HG03439 (cell line): Measurements from ENCODE around the gene SETD2.

Experiments used
- ATAC-seq: cut with Tn5 transposase; IDR thresholded peaks from one replicate; pipeline ENCODE4 v1.9.1; 2021; ENCODE audit warnings: mild to moderate bottlenecking, moderate library complexity; ENCODE audit not compliant: unreplicated experiment

The SETD2 gene

DNA sequence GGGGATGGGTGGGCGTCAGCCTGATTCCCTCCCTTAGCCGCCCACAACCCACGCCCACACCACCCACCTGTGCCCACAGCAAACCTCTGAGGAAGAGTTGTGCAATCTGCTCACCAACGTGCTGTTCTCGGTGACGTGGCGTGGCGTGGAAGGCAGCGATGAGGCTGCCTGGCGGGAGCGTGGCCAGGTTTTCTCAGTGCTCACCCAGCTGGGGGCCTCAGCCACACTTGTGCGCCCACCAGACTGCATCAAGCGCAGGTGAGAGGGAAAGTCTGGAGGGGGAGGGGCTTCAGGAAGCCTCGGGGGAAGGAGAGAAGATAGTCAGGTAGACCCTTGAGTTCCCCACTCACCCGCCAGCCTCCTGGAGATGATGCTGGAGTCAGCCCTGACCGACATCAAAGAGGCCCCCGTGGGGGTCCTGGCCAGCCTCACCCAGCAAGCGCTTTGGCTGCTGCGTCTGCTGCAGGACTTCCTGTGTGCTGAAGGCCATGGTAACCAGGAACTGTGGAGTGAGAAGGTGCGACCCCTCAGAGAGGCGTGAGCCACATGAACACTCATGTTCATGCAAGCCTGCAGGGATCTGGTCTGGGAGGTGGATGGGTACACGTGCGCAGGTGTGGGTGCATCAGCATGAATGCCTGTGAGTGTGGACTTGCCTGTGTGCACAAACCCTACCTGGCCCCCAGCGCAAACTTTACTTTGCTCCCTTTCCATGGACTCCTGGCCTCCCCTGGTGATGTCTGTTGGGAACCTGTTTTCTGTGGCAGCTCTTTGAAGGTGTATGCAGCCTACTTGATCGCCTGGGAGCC lies 162.8 kb downstream of the SETD2 start:
- no peak for ATAC-seq

DNA sequence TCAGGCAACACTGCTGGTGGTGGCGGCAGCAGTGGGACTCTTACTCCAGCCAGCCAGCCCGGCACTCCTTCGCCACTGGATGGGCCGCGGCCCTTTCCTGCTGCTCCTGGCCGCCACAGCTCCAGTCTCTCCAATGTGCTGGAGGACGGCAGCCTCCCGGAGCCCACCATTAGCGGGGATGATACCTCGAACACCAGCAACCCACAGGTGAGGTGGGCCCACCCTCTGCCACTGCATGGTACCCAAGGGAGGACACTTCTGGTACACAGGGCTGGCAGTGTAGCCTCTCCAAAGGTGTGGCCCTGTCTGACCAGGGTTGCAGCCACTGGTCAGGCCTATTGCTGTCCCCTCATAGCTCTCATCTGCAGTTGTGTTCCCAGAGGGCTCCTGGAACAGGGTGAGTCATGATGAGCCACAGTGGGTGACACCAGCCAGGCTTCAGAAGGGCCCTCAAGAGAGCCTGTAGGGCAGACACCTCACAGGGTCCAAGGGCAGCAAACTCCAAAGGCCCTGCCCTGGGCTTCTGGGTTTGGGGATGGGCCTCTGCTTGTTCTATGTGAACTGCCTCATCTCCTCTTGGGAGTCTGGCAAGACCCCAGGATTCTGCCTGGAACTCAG lies 163.6 kb downstream of the SETD2 start:
- no peak for ATAC-seq

DNA sequence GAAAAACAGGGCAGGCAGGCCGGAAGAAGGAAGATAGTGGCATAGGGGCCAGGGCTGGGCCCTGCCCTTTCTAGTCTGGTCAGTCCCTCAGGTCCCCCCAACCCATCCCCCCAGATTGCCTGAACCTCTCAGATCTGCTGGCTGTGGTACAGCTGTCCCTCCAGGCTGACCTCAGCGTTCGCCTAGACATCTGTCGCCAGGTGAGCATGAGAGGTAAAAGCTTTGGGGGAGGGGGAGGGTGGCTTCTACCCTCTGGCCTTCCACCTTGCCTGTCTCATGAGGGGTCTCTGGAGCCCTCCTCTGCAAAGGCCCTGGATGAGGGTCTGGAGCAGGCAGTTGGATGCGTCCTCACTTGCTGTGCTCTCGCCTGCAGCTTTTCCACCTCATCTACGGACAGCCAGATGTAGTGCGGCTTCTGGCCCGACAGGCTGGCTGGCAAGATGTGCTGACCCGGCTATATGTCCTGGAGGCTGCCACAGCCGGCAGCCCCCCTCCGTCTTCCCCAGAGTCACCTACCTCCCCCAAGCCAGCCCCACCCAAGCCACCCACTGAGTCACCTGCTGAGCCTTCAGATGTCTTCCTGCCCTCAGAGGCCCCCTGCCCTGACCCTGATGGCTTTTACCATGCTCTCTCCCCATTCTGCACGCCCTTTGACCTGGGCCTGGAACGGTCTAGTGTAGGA lies 164.3 kb downstream of the SETD2 start:
- ATAC-seq = no peak

DNA sequence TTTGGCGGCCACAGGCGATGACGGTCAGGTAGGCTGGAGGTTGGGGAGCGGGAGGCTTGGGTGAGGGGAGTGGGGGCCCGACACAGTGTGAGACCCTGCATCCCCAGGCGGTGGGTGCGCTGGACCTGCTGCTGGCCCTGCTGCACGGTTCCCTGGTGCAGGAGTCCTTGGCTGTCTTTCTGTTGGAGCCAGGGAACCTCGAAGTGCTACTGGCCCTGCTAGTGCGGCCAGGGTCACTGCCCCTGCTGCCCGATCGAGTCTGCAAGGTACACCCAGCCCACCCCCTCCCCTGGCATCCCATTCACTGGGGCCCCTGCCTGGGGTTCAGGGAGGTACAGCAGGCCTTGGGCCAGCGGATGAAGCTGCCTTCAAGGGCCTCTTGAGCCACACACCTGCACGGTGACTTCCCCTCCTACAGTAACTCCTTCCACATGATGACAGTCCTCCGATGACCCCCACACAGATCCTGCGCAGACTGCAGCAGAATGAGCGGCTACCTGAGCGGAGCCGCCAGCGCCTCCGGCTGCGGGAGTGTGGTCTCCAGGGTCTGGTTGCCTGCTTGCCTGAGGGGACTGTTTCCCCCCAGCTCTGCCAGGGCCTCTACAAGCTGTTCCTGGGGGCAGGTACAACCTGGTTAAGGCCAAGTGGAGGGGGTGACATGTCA lies 164.9 kb downstream of the SETD2 start:
- no peak for ATAC-seq

DNA sequence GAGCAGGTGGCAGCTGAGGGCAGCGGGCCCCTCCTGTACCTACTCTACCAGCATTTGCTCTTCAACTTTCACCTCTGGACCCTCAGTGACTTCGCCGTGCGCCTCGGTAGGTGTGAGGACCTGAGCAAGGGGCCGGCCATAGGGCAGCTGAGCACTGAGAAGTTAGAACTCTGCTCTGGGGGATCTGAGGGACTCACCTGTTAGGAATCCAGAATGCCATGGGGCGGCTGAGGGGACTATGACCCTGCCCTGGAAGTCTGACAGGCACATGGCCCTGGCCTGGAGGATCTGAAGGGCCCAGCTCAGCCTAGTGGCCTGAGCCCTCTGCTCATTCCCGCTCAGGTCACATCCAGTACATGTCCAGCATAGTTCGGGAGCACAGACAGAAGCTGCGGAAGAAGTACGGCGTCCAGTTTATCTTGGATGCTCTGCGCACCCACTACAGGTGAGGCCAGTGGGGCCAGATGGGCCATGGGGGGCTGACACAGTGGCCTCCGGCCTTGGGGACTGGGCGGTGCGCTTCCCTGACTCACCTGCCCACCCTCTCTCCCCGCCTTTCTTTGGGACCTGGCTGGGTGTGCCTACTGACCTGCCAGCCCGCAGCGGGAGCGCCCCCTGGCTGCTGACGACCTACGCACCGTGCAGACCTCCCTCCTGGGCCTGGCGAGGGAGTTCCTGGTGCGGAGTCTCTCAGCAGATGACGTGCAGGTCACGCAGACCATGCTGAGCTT lies 165.6 kb downstream of the SETD2 start:
- ATAC-seq = no peak

DNA sequence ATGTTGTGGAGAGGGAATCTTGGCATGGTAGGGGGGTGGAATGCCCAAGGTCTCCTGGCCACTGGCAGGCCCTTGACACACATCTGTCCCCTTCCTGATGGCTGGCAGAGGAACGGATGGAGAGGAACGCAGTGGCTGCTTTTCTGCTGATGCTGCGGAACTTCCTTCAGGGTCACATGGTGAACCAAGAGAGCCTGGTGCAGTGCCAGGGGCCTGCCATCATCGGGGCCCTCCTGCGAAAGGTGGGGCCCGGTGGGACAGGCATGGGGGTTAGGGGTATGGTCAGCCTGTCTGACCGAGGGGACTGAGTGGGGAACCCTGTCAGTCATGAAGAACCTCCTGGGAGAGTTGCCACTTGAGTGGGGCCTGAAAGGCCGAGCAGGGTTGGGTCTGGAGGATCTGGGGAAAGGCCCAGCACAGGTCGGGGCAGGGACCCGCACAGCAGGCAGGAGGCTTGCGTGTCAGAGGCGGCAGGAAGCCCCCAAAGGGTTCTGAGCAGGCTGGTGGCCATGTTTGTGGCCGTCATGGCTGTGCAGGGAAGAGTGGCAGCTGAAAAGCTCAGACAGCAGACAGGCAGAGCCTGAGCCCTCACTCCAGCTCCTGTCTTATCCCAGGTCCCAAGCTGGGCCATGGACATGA lies 166.3 kb downstream of the SETD2 start:
- no peak for ATAC-seq

DNA sequence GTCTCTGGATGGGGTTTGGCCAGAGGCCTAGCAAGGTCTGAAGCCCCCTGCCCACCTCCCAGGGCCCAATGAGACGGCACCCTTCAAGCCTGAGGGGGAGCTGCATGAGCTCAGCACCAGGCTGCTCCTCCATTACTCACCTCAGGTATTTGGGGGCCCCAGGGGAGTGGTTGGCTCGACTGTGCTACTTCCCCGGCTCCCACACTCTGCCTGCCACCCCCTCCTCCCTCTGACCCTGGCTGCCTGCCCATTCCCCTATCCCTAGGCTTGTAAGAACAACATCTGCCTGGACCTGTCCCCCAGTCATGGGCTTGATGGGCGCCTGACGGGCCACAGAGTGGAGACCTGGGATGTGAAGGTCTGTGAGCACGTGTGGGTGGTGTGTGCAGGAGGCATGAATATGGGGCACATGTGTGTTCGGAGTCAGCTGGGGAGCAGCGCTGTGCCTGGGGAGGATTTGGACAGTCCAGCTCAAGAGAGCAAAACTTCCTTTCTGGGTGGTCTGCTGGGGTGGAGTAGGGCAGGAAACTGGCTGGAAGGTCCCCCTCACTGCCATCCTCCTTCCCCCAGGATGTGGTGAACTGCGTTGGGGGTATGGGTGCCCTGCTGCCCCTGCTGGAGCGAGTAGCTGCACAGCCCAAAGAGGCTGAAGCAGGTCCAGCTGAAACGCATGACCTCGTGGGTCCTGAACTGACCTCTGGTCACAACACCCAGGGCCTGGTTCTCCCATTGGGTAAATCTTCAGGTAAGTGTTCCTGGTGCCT lies 167.0 kb downstream of the SETD2 start:
- no peak for ATAC-seq

DNA sequence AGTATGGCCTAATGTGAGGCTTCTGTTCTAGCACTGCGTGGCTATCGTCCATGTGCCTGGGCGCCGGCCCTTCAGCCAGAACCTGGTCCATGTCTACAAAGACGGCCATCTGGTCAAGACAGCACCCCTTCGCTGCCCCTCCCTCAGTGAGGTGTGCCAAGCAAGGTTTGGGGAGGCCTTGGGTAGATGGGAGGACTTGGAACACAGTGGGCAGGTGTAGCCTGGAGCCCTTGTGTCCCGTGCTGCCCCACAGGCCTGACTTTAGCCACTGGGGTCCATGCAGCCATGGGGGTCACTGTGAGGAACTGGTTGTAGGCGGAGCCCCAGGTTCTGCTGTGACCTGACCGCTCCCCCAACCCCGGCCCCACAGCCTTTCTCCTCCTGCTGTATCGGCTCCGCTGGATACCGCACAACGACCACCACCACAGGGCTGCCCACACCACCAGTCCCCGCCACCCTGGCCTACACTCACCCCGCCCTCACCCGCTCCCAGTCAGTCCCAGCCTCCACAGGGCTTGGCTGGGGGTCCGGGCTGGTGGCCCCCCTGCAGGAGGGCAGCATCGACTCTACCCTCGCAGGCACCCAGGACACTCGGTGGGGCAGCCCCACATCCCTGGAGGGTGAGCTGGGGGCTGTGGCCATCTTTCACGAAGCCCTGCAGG lies 167.9 kb downstream of the SETD2 start:
- ATAC-seq = no peak

DNA sequence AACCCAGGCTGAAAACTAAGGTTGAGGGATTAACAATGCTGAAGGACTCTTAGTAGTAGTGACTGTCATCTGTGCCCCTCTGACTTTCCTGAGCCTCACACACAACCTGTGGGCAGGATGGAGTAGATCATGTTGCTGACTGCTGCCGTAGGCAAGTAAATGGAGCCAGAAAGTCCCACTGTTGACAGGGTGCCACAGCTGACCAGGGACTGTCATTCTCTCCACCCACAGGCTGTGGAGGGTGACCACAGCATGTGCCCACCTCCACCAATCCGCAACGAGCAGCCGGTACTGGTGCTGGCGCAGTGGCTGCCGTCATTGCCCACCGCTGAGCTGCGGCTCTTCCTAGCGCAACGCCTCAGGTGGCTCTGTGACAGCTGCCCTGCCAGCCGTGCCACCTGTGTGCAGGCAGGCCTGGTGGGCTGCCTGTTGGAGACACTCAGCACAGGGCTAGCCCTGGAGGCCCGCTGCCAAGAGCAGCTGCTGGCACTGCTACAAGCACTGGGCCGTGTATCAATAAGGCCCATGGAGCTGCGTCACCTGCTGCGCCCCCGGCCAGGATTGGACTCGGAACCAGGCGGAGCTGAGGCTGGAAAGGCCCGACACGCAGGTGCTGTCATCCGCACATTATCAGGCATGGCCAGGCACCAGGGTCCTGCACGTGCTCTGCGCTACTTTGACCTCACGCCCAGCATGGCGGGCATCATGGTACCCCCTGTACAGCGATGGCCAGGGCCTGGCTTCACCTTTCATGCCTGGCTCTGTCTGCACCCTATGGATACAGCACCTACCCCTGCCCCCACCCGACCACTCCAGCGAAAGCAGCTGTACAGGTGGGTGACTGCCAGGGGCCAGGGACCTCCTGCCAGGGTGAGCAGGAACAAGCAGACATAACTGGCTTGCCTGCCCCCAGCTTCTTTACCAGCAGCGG lies 168.8 kb downstream of the SETD2 start:
- ATAC-seq = no peak

DNA sequence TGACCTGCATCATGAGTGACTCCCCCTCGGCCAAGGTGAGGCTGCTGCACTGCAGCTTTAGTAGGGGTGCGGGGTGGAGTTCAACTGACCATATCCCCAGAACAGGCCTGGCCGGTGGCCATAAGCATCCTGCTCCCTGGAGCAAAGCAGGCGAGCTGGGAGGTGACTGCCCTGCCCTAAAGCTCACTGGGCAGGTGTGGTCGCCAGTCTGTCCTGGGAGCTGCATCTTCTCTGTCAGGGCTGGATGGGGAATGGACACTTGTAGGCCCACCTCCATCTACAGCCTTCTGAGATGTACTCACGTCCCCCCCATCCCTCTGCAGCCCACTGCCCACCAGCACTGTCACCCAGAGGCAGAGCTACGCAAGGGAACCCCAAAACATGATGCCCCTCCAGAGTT lies 169.9 kb downstream of the SETD2 start:
- no peak for ATAC-seq

DNA sequence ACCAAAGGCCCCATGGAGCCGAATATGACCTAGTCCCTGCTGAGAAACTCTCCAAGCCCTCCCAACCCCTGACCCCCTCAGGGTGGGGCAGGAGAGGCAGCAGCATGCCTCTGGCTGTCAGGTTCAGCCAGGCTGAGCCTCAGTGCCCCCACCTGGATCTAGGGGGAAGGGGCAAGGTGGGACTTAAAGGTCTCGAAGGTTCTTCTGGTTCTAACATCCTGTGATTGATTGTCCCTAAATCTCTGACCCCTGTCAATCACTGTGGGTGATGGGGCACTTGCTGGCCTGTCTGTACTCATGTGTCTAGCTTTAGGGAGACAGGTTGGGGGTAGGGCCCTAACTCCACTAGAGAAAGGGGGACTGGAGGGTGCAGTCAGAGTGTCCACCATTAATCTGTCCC lies 170.6 kb downstream of the SETD2 start:
- ATAC-seq = no peak

DNA sequence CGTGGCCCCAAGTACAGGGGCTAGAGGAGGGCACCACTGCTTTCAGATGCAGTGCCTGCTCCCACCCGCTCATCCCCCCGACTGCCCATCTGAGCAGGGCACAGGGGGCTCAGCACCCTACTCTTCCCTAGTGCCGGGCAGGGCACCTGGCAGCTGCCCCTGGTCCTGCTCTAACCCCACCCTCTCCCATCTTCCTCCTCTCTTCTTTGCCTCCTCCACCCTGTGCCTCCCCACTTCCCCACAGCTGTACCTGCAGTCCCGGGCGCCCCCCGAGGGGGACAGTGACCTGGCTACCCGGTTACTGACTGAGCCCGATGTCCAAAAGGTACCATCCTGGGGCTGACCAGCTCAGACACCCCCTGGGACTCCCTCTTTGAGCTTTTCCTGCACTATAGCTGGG lies 171.7 kb downstream of the SETD2 start:
- no peak for ATAC-seq

DNA sequence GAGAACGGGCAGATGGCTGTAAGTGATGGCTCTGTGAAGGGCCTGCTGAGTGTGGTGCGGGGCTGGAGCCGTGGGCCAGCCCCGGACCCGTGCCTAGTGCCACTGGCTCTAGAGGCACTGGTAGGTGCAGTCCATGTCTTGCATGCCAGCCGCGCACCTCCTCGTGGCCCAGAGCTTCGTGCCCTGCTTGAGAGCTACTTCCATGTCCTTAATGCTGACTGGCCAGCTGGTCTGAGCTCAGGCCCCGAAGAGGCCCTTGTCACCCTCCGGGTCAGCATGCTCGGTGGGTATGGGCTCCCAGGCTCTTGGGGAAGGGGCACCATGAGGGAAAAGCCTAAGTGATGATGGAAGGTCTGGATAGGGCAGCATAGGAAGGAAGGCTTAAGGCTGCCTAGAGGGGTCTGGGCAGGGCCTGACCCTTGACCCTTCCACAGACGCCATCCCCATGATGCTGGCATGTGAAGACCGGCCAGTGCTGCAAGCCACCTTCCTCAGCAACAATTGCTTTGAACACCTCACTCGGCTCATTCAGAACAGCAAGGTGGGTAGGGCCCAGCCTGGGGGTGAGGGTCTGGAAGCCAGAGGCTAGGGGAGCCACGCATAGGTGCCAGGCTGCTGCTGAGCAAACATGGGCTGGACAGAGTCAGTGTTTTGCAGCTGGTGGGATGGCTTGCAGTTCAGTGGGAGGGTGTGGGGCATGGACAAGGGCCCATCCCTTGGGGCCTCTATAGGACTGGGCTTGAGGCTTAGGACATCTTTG lies 172.3 kb downstream of the SETD2 start:
- ATAC-seq = no peak

DNA sequence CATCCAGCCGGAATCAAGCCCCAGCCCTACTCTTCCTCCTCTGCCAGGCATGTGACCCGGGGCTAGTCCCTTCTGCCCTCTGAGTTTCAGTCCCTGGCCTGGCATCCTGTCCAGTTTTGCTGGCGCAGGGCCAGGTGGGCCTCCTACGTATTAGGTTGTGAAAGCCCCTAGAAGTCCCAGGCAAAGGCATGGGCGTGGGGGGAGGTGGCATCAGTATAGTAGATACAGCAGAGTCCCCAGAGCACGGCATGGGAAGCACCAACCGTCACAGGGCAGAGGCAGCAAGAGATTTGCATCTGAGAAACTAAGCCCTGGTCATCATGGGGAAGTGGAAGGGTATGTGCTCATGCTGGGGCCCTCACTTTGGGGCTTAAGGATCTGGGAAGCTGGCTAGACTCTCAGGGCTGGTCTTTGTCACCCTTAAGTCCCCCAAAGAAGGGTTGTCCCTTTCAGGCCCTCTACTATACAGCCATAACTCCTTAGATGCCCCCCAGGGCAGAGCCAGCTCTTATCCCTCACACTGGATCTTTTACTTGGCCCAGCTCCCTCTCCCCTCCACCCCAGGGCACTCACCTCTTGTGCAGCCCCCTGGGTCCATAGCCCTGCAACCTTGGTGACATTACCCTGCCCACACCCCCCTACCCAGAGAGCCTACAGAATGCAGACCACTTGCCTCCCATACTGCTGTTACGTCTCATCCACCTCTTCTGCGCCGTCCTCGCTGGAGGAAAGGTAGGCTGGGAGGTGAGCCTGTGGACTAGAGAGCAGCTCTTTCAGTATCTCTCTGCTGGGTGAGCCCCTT lies 173.1 kb downstream of the SETD2 start:
- no peak for ATAC-seq

DNA sequence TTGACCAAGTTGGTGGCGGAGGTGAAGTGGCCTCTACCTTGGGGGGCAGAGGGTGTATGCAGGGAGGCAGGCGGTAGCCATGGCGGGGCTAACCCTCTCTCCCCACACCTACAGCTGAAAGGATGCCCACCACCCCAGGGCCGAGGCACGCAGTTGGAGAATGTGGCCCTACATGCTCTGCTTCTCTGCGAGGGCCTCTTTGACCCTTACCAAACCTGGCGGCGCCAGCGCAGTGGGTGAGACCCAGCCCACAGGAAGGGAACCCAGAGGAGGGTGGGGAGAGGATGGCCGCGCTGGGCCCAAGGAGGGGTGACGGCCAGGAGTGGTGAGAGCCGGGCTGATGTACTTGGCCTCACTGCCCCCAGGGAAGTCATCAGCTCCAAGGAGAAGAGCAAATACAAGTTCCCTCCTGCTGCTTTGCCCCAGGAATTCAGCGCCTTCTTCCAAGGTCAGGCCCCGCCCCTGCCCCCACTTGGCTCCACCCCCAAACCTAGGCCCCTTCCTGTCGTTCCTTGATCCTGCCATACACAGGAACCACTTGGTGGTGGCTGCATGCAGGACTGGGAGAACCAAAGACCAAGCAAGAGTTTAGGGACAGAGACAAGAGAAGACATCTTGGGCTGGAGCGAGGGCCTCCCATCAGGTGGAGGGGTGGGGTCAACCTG lies 174.6 kb downstream of the SETD2 start:
- ATAC-seq = no peak

DNA sequence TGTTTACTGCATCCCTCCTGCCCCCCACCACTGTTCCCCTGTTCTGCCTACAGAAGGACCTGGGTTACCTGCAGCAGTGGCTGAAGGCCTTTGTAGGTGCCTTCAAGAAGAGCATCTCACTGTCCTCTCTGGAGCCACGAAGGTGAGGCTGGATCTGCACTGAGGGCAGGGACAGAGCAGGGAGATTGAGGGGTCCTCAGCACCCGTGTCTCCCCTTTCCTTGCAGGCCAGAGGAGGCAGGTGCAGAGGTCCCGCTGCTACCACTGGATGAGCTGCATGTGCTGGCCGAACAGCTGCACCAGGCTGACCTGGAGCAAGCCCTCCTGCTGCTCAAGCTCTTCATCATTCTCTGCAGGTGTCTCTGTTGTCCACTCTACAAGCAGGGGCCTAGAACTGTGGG lies 175.3 kb downstream of the SETD2 start:
- ATAC-seq = no peak
